NCI-H1694 treated with DMSO at 0.1 percent for 48 hours (cell line): ENCODE measurements around the gene TCEA3.

Experiments used
- DNase-seq: peaks from one replicate; lab custom pipeline; 2025; lab: John Stamatoyannopoulos, UW

TCEA3 gene

DNA sequence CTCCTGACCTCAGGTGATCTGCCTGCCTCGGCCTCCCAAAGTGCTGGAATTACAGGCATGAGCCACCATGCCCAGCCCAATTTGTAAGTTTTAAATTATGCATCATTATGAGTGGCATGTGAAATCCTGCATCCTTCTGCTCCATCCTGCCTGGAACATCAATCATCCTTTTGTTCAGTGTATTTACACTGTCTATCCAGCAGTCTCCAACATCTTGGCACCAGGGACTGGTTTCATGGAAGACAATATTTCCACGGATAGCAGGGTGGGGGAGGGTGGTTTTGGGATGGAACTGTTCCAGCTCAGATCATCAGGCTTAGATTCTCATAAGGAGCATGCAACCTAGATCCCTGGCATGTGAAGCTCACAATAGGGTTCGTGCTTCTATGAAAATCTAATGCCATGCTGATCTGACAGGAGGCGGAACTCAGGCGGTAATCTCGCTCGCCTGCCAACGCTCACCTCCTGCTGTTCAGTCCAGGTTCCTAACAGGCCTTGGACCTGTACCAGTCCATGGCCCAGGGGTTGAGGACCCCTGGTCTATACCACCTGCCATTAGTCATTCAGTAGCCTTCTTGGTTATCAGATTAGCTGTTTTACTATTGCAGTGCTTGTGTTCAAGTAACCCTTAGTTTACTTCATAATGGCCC, 22.2 kb upstream of the TCEA3 start:
- peak; percentile 61 for DNase-seq

DNA sequence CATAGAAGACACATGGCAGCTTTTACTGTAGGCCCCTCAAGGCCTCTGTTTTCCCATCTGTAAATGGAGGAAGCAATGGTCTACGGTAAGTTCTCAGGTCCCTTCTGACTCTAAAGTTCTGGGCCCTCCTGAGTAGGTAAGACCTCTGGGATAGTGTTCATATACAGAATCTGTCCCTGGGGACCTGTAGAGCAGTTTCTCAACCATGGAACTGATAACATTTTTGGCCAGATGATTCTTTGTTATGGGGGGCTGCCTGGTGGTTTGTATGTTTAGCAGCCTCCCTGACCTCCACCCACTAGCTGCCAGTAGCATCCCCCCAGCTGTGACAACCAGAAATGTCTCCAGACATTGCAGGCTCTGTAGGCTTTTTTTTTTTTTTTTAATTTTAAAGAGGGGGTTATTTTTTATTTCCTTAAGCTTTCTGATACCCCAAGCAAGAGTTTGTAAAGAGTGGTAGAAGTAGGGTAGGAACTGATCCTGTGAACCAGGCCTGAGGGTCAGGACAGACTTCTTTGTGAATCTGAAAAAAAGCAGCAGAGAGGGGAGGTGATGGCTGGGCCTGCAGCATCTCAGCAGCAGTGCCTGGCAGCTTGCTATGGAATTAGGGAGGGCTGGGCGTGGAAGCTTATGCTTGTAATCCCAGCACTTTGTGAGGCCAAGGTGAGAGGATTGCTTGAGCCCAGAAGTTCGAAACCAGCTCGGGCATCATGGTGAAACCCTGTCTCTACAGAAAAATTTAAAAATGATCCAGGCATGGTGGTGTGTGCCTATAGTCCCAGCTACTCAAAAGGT, 20.2 kb upstream of the TCEA3 start:
- no peak for DNase-seq

- no peak for DNase-seq
These were observed 19.6 kb upstream of the TCEA3 start for GRCh38 chr1:23444104-23444533.

GRCh38 chr1:23442751-23443150, 18.2 kb upstream of the TCEA3 start:
- DNase-seq = no peak

GRCh38 chr1:23441446-23442148, 17.0 kb upstream of the TCEA3 start:
- no peak for DNase-seq

- no peak for DNase-seq
These were observed 14.0 kb upstream of the TCEA3 start for GRCh38 chr1:23438545-23438944.

DNA sequence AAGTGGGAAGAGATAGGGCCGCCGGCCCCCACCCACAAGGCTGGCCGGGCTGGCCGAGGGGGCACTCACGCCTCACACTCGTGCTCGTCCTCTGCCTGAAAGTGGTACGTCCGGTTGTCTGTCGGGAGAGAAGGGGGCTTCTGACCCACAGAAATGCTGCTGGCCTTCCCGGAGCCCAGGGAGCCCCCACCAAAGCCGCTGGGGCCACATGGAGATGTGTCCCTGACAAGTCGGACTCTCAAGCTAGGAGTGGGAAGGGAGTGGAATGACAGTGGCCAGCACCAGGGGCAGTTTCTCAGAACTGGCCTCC, 12.8 kb upstream of the TCEA3 start:
- DNase-seq = no peak

GRCh38 chr1:23436520-23437354, 12.2 kb upstream of the TCEA3 start:
- DNase-seq = no peak

- no peak for DNase-seq
These were observed 9.8 kb upstream of the TCEA3 start for GRCh38 chr1:23434260-23434775.

DNA sequence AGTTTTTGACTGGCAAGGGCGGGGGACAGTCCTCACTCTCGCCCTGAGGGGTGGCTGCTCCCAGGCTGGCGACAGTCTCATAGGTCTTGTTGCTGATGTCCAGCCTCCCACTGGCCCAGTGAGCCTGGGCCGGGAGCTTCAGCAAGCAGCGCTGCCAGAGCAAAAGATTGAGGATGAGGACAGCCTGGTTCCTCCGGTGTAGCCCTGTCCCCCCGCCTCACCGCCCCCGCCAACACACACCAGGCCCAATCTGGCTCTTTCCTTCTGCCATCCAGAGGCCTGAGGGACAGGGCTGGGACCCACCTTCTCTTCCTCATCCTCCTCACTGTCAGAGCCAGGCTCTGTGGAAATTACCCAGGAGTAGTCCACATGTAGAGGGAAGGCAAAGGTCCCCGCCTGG, 8.6 kb upstream of the TCEA3 start:
- no peak for DNase-seq

- no peak for DNase-seq
These were observed 6.9 kb upstream of the TCEA3 start for GRCh38 chr1:23431431-23431830.

GRCh38 chr1:23430803-23431202, 6.3 kb upstream of the TCEA3 start:
- no peak for DNase-seq

DNA sequence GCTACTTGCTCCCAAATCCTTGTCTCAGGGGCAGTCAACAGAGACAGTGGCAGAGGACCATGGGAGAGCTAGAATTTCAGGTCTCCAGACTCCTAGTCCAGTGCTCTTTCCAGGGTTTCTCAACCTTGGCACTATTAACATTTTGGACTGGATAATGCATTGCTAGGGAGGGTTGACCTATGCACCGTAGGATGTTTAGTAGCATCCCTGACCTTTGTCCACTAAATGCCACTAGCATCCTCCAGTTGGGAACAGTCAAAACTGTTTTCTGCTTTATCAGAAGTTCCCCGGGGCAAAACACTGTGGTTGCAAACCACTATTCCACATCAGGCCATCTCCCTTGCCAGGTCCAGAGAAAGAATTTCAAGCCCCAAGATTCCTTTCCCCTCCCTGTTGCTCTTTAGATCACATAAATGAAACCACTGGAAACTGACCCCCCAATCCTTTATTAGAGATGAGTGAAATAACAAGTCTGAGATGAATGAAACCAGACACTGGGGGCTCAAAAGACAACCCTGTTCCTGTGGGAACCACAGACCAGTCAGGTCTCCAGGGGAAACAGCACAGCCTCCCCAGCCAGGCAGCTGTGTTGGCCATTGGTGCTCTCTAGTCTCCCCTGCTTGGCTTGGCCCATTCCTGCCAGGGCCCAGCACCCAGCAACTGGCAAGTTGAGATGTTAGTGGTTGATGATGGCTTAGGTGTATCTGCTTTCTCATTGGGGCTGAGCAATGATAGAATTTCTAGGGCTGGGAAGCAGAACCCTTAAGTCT, 3.8 kb upstream of the TCEA3 start:
- DNase-seq = no peak

DNA sequence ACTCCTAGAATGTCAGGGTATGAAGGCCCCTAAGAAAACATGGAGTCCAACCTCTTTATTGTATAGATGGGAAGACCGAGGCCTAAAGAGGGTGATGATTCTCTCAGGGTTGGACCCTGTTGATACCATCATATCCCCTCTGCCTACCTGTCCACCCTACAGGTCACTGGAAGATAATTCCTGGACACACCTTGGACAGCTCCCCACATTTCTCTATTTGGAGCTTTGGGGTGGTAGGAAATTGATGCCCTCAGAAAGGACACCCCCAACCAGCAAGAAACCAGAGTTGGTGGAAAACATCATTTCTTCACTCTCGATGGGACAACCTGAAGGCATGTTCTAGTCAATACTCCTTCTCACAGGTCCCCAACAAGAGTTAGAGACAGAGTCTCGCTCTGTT, 3.0 kb upstream of the TCEA3 start:
- no peak for DNase-seq

- no peak for DNase-seq
These were observed 2.3 kb upstream of the TCEA3 start for GRCh38 chr1:23426828-23427227.

DNA sequence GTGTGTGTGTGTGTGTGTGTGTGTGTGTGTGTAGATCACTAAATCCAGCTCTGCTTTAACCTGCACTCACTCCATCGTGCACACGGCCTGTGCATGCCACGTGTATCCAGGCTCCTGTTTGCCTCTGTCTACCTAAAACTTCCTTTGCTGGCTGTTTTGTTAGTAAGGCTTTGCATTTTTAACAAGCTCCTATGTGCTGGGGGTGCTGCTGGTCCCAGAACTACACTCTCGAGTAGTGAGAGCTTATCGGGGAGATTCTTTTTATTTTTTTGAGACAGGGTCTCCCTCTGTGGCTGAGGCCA, 596 bp upstream of the TCEA3 start:
- no peak for DNase-seq

GRCh38 chr1:23423415-23424292, 894 bp downstream of the TCEA3 start:
- DNase-seq = no peak

DNA sequence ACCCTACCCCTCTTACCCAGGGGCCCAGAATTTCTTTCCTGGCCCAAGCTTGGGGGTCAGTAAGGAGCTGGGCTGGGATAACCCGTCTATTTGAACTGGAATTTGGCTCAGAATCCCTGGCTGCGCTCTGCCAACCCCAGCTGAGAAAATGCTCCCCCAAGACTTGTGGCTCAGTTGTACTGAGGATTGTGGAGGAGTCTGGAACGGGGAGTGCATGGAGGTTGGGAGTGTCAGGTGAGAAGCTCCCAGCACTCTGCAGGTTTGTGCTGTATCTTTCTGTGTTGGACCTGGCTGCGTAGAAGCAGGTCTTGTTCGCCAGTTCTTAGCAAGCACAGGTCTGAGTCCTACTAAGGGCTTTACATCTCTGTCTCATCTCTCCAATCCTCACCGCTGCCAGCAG, 1.6 kb downstream of the TCEA3 start:
- no peak for DNase-seq

GRCh38 chr1:23422241-23422877, 2.2 kb downstream of the TCEA3 start:
- DNase-seq = no peak

- no peak for DNase-seq
These were observed 2.8 kb downstream of the TCEA3 start for GRCh38 chr1:23421753-23422240.
